Kidney (tissue), 14 donors: ENCODE results near the gene PRKACA. TPM values are rescaled to one million over a fixed set of nuclear protein-coding genes. Genes with fewer than 3 reads are reported as not detected.

Source experiments
- DNase-seq, 5 donors: peaks; one replicate each; pipeline ENCODE4 v3.0.0-alpha.2; 2013 to 2020
- FAIRE-seq: peaks from 2 replicates; lab custom pipeline; 2012; peaks lifted over from hg19 to GRCh38; lab: Jason Lieb, UNC
- H3K27ac ChIP-seq, 2 donors: one replicate each; pipeline ENCODE4 v1.7.0; 2013; ENCODE audit warnings: low read depth in 2 of 2, low read length in 2 of 2, inconsistent platforms in 1 of 2
- H3K27me3 ChIP-seq: one replicate; pipeline ENCODE4 v1.7.1; 2013; ENCODE audit warnings: low read length, inconsistent platforms; ENCODE audit not compliant: control insufficient read depth, insufficient read depth
- H3K36me3 ChIP-seq, 3 donors: one replicate each; pipeline versions ENCODE4 v1.7.0 to v1.7.1; 2013; ENCODE audit warnings: low read length in 3 of 3, control low read depth in 1 of 3, inconsistent platforms in 1 of 3; ENCODE audit not compliant: insufficient read depth in 3 of 3, control insufficient read depth in 2 of 3
- H3K4me1 ChIP-seq, 3 donors: one replicate each; pipeline versions ENCODE4 v1.7.0 to v1.7.1; 2013; ENCODE audit warnings: low read length in 3 of 3, inconsistent platforms in 1 of 3, low read depth in 1 of 3; ENCODE audit not compliant: control insufficient read depth in 2 of 3, insufficient read depth in 2 of 3
- H3K4me3 ChIP-seq, 3 donors: one replicate each; pipeline versions ENCODE4 v1.7.0 to v1.8.1; 2013; ENCODE audit warnings: low read length in 3 of 3, control low read depth in 1 of 3, inconsistent platforms in 1 of 3
- H3K9ac ChIP-seq, 3 donors: one replicate each; pipeline versions ENCODE4 v1.7.0 to v1.7.1; 2013; ENCODE audit warnings: low read length in 3 of 3, control low read depth in 1 of 3, inconsistent platforms in 1 of 3
- H3K9me3 ChIP-seq, 3 donors: one replicate each; pipeline versions ENCODE4 v1.7.0 to v1.7.1; 2013; ENCODE audit warnings: low read length in 3 of 3, control low read depth in 1 of 3, inconsistent platforms in 1 of 3; ENCODE audit not compliant: control insufficient read depth in 2 of 3, insufficient read depth in 1 of 3
- CTCF ChIP-seq: IDR thresholded peaks from 3 replicates; pipeline ENCODE4 v1.5.1; 2012; ENCODE audit warnings: mild to moderate bottlenecking, moderate library complexity, borderline replicate concordance; ENCODE audit not compliant: insufficient read depth; ENCODE audit errors: extremely low read depth
- intact Hi-C: fragments of 100-400 bp; cut with DNase I; formaldehyde crosslinking; loops from one replicate; pipeline ENCODE4 v1.11.1; 2022
- polyA plus RNA-seq: library from polyadenylated mRNA; stranded (reverse); fragments of 350-450 nt; fragmentation: Illumina TruSeq; extraction: RNeasy Lipid Tissue Mini Kit (QIAGEN cat#74804); gene quantifications from one replicate; pipeline ENCODE4 v1.2.3, GENCODE V29; 2014; ENCODE audit warnings: low read depth, low replicate concordance; ENCODE audit not compliant: insufficient read depth
- total RNA-seq: library from RNA; stranded (reverse); fragmentation: NEBNext Ultra II Directional; extraction: Animal tissue kit (Norgen Biotek cat#: 25700); gene quantifications from one replicate; pipeline ENCODE4 v1.2.1, GENCODE V29; 2021
- donor health status: control.
- donor health status: control.
- donor health status: control.
- donor health status: control.
- donor health status: control.
- donor health status: DM: yes; HTN: yes; CAD: no.
- donor health status: Normal renal cell carcinoma (clear cell type).

PRKACA gene
- total and polyA plus RNA-seq, 2 donors from 2014 or later, result 51.4 to 92.3 TPM

GRCh38 chr19:14089412-14089661, 28.2 kb downstream of the PRKACA start:
- intact Hi-C loops, result no loop called here
- no peak overlapping the region for H3K27ac ChIP-seq
- FAIRE-seq, result no peak

GRCh38 chr19:14088634-14089411, 28.7 kb downstream of the PRKACA start:
- H3K36me3 ChIP-seq, result peaks cover 0 to 2% (median 2%) of the 10 kb centered on the region in 3 donors
- no peak overlapping the region for H3K9ac ChIP-seq
- TF ChIP-seq CTCF, result no peak
- DNase-seq (no peak), FAIRE-seq (no peak)
- peaks cover 0 to 8% (median 4%) of the 10 kb centered on the region in 3 donors for H3K9me3 ChIP-seq
- peak overlapping the region in 2 of 3 donors; percentile 34 to 43 for H3K4me3 ChIP-seq
- no peaks in the 10 kb centered on the region for H3K27me3 ChIP-seq
- no peak overlapping the region for H3K27ac ChIP-seq
- intact Hi-C loops, result no loop called here
- H3K4me1 ChIP-seq, result no peaks in the 10 kb centered on the region

More at GRCh38 chr19:14089412-14089661, 28.2 kb downstream of the PRKACA start:
- Histone ChIP-seq H3K4me3 (peak overlapping the region; percentile 31 to 43 (median 34)), H3K4me1 (no peaks in the 10 kb centered on the region), H3K9me3 (peaks cover 0 to 8% (median 4%) of the 10 kb centered on the region in 3 donors), H3K9ac (no peak overlapping the region), H3K27me3 (no peaks in the 10 kb centered on the region), H3K36me3 (peaks cover 0 to 2% (median 2%) of the 10 kb centered on the region in 3 donors)
- no peak for TF ChIP-seq CTCF
- DNase-seq, result peak in 1 of 5 donors; percentile 51

GRCh38 chr19:14086098-14086497, 31.5 kb downstream of the PRKACA start:
- FAIRE-seq (no peak), DNase-seq (no peak)
- intact Hi-C loops, result no loop called here
- H3K27ac ChIP-seq, result no peak overlapping the region
- H3K27me3 ChIP-seq, result no peaks in the 10 kb centered on the region
- H3K9ac ChIP-seq, result no peak overlapping the region
- H3K4me1 ChIP-seq, result peaks cover 0 to 4% (median 4%) of the 10 kb centered on the region in 3 donors
- H3K36me3 ChIP-seq, result peaks cover 0 to 2% (median 2%) of the 10 kb centered on the region in 3 donors
- no peak for TF ChIP-seq CTCF
- no peak overlapping the region for H3K4me3 ChIP-seq
- no peaks in the 10 kb centered on the region for H3K9me3 ChIP-seq
